Occipital lobe (tissue), 2 donors: Measurements from ENCODE around the gene HSP90AB1. TPM values are rescaled to one million over a fixed set of nuclear protein-coding genes. Genes with fewer than 3 reads are reported as not detected.
A peak's percentile ranks its signal among the peaks of the same experiment; 100 is the strongest.

Source experiments
- DNase-seq: peaks from one replicate; lab custom pipeline; 2025; lab: John Stamatoyannopoulos, UW
- total RNA-seq: library from RNA; depleted of rRNA; stranded (reverse); fragments of >200 nt; gene quantifications from one replicate; pipeline ENCODE4 v1.2.3, GENCODE V29; 2014

The HSP90AB1 gene
- 440 TPM for total RNA-seq

- peak; percentile 89 for DNase-seq
These were observed at the start of gene HSP90AB1 for GRCh38 chr6:44246663-44247337. Gene HSP90AB1 (plus strand): TSS chr6:44247101. CDS start chr6:44248630, 1,529 bp downstream.

- no peak for DNase-seq
These were observed 48.2 kb upstream of the HSP90AB1 start for GRCh38 chr6:44198684-44199083.

GRCh38 chr6:44199883-44200282, 47.0 kb upstream of the HSP90AB1 start:
- no peak for DNase-seq

- no peak for DNase-seq
These were observed 45.7 kb upstream of the HSP90AB1 start for GRCh38 chr6:44201200-44201599.

GRCh38 chr6:44201638-44202303, 45.1 kb upstream of the HSP90AB1 start:
- DNase-seq: no peak

GRCh38 chr6:44202332-44202971, 44.4 kb upstream of the HSP90AB1 start:
- no peak for DNase-seq

- DNase-seq: no peak
These were observed 43.7 kb upstream of the HSP90AB1 start for GRCh38 chr6:44202972-44203750.

GRCh38 chr6:44203955-44204354, 42.9 kb upstream of the HSP90AB1 start:
- DNase-seq: no peak

GRCh38 chr6:44207966-44208365, 38.9 kb upstream of the HSP90AB1 start:
- DNase-seq: no peak

- no peak for DNase-seq
These were observed 35.6 kb upstream of the HSP90AB1 start for GRCh38 chr6:44211284-44211683.

- DNase-seq: no peak
These were observed 32.6 kb upstream of the HSP90AB1 start for GRCh38 chr6:44214307-44214706.

GRCh38 chr6:44216677-44217331, 30.1 kb upstream of the HSP90AB1 start, which contains the start of gene MYMX:
Gene MYMX (plus strand): TSS chr6:44216926. CDS start chr6:44217472, 546 bp downstream.
- DNase-seq: no peak

GRCh38 chr6:44217332-44218143, 29.4 kb upstream of the HSP90AB1 start:
- no peak for DNase-seq

GRCh38 chr6:44219053-44219814, 27.7 kb upstream of the HSP90AB1 start:
- no peak for DNase-seq

GRCh38 chr6:44219815-44220784, 26.8 kb upstream of the HSP90AB1 start:
- no peak for DNase-seq

GRCh38 chr6:44220913-44221290, 26.0 kb upstream of the HSP90AB1 start:
- no peak for DNase-seq

GRCh38 chr6:44221291-44221960, 25.5 kb upstream of the HSP90AB1 start:
- DNase-seq: peak; percentile 59

GRCh38 chr6:44221961-44222335, 25.0 kb upstream of the HSP90AB1 start:
- DNase-seq: no peak
